Ishikawa (cell line): Measurements from ENCODE around the gene TRIM68.

Source experiments
- CEBPB ChIP-seq: IDR thresholded peaks from 2 replicates; pipeline ENCODE4 v1.6.1; 2012
- CREB1 ChIP-seq: IDR thresholded peaks from 2 replicates; pipeline ENCODE4 v1.6.1; 2012; ENCODE audit warnings: low read depth
- EP300 ChIP-seq: IDR thresholded peaks from 2 replicates; pipeline ENCODE4 v1.6.1; 2012; ENCODE audit warnings: borderline replicate concordance
- FOXM1 ChIP-seq: IDR thresholded peaks from 2 replicates; pipeline ENCODE4 v1.6.1; 2012; ENCODE audit warnings: low read depth, borderline replicate concordance
- NFIC ChIP-seq: IDR thresholded peaks from 2 replicates; pipeline ENCODE4 v1.6.1; 2012
- RAD21 ChIP-seq: IDR thresholded peaks from 2 replicates; pipeline ENCODE4 v1.6.1; 2012; ENCODE audit warnings: low read depth
- TAF1 ChIP-seq: IDR thresholded peaks from 2 replicates; pipeline ENCODE4 v1.6.1; 2012; ENCODE audit warnings: low read depth, mild to moderate bottlenecking
- TEAD4 ChIP-seq: IDR thresholded peaks from 2 replicates; pipeline ENCODE4 v1.6.1; 2012
- YY1 ChIP-seq: IDR thresholded peaks from 2 replicates; pipeline ENCODE4 v1.6.1; 2012; ENCODE audit warnings: low read depth
- TF ChIP-seq, protein P1 (sequence below): IDR thresholded peaks from 2 replicates; pipeline ENCODE4 v1.6.1; 2012
- TF ChIP-seq, protein P2 (sequence below): IDR thresholded peaks from 2 replicates; pipeline ENCODE4 v1.6.1; 2012
- TF ChIP-seq, protein P3 (sequence below): IDR thresholded peaks from 2 replicates; pipeline ENCODE4 v1.6.1; 2012; ENCODE audit warnings: low read depth, mild to moderate bottlenecking

DNA sequence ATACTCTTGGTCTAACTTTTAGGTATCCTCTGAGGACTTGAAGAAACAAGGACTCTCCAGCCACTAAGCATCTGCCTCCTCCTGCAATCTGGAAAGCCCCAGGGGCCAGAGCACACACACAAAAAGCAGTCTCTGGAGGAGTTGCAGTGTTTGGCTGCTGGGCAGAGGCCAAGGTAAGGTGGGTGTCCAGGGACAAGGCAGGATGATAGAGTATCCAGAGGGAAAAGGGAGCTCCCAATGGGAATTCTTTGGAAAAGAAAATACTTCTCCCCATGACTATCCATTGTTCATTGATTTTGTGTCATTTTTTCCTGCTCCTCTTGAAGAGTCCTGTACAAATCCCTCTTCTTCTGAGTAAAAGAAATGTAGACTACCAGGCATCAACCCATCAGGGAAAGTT is 26.6 kb downstream of the TRIM68 start, which contains the start of gene OR52I2:
- TF ChIP-seq, protein P1, sequence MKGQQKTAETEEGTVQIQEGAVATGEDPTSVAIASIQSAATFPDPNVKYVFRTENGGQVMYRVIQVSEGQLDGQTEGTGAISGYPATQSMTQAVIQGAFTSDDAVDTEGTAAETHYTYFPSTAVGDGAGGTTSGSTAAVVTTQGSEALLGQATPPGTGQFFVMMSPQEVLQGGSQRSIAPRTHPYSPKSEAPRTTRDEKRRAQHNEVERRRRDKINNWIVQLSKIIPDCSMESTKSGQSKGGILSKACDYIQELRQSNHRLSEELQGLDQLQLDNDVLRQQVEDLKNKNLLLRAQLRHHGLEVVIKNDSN, result no peak
- TF ChIP-seq TAF1 (no peak), CEBPB (no peak), RAD21 (no peak), CREB1 (no peak), FOXM1 (no peak), TEAD4 (no peak), NFIC (no peak), EP300 (no peak), YY1 (no peak)
- TF ChIP-seq, protein P2, sequence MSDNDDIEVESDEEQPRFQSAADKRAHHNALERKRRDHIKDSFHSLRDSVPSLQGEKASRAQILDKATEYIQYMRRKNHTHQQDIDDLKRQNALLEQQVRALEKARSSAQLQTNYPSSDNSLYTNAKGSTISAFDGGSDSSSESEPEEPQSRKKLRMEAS, result no peak
- TF ChIP-seq, protein P3, sequence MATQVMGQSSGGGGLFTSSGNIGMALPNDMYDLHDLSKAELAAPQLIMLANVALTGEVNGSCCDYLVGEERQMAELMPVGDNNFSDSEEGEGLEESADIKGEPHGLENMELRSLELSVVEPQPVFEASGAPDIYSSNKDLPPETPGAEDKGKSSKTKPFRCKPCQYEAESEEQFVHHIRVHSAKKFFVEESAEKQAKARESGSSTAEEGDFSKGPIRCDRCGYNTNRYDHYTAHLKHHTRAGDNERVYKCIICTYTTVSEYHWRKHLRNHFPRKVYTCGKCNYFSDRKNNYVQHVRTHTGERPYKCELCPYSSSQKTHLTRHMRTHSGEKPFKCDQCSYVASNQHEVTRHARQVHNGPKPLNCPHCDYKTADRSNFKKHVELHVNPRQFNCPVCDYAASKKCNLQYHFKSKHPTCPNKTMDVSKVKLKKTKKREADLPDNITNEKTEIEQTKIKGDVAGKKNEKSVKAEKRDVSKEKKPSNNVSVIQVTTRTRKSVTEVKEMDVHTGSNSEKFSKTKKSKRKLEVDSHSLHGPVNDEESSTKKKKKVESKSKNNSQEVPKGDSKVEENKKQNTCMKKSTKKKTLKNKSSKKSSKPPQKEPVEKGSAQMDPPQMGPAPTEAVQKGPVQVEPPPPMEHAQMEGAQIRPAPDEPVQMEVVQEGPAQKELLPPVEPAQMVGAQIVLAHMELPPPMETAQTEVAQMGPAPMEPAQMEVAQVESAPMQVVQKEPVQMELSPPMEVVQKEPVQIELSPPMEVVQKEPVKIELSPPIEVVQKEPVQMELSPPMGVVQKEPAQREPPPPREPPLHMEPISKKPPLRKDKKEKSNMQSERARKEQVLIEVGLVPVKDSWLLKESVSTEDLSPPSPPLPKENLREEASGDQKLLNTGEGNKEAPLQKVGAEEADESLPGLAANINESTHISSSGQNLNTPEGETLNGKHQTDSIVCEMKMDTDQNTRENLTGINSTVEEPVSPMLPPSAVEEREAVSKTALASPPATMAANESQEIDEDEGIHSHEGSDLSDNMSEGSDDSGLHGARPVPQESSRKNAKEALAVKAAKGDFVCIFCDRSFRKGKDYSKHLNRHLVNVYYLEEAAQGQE, result no peak
